Epithelial cell of proximal tubule (primary cell): Measurements from ENCODE around the gene SLC9A8. TPM values are rescaled to one million over a fixed set of nuclear protein-coding genes. Genes with fewer than 3 reads are reported as not detected.

Experiments
- DNase-seq: peaks from one replicate; pipeline ENCODE4 v3.0.0-alpha.2; 2011; ENCODE audit warnings: low read depth
- H3K4me3 ChIP-seq: 2 replicates; pipeline ENCODE4 v1.5.1; 2011; ENCODE audit warnings: low read depth, mild to moderate bottlenecking, low read length
- CTCF ChIP-seq: conservative IDR thresholded peaks from 2 replicates; pipeline ENCODE4 v1.5.1; 2012; ENCODE audit warnings: low read depth, mild to moderate bottlenecking, low read length
- total RNA-seq: library from RNA; depleted of rRNA; stranded (reverse); fragments of >200 nt; gene quantifications from 2 replicates; pipeline ENCODE4 v1.2.3, GENCODE V29; 2015

Gene SLC9A8
- total RNA-seq, 1 donor from 2014 or later = 4.2 TPM

- no peak for DNase-seq
- no peak overlapping the region for H3K4me3 ChIP-seq
- TF ChIP-seq CTCF = no peak
Measured at GRCh38 chr20:49790077-49790798, 22.4 kb upstream of the SLC9A8 start.

- no peak for DNase-seq
- no peak for TF ChIP-seq CTCF
- H3K4me3 ChIP-seq = no peak overlapping the region
Measured at GRCh38 chr20:49791165-49791564, 21.5 kb upstream of the SLC9A8 start.

GRCh38 chr20:49792006-49792405 is 20.6 kb upstream of the SLC9A8 start:
- no peak for DNase-seq
- TF ChIP-seq CTCF = no peak
- no peak overlapping the region for H3K4me3 ChIP-seq

- DNase-seq = no peak
- no peak overlapping the region for H3K4me3 ChIP-seq
- TF ChIP-seq CTCF = no peak
Measured at GRCh38 chr20:49792611-49793010, 20.0 kb upstream of the SLC9A8 start.

GRCh38 chr20:49794336-49795134 is 18.1 kb upstream of the SLC9A8 start:
- no peak for TF ChIP-seq CTCF
- no peak for DNase-seq

GRCh38 chr20:49795135-49795424 is 17.5 kb upstream of the SLC9A8 start:
- no peak for DNase-seq
- no peak overlapping the region for H3K4me3 ChIP-seq
- no peak for TF ChIP-seq CTCF

More at GRCh38 chr20:49794336-49795134, 18.1 kb upstream of the SLC9A8 start:
- no peak overlapping the region for H3K4me3 ChIP-seq
